Measurements from ENCODE around the gene ATN1.

DNA sequence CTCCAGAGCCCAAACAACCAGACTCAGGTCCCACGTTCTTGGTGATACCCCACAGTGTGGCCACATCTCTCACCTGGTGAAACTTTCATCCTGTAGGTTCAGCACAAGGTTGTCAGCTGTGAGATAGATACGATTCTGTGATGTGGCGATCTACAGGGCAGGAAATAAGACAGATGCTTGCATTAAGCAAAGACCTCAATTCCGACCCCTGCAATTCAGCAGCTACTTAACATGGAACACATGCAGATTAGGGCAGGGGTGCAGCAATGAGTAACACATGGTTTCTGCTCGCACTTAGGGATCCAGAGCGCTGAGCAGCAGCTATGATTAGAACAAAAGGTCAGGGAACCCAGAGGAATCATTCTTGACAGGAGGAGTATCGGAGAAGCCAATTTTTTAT is 38.6 kb downstream of the ATN1 start:
- TF ChIP-seq, protein P1, sequence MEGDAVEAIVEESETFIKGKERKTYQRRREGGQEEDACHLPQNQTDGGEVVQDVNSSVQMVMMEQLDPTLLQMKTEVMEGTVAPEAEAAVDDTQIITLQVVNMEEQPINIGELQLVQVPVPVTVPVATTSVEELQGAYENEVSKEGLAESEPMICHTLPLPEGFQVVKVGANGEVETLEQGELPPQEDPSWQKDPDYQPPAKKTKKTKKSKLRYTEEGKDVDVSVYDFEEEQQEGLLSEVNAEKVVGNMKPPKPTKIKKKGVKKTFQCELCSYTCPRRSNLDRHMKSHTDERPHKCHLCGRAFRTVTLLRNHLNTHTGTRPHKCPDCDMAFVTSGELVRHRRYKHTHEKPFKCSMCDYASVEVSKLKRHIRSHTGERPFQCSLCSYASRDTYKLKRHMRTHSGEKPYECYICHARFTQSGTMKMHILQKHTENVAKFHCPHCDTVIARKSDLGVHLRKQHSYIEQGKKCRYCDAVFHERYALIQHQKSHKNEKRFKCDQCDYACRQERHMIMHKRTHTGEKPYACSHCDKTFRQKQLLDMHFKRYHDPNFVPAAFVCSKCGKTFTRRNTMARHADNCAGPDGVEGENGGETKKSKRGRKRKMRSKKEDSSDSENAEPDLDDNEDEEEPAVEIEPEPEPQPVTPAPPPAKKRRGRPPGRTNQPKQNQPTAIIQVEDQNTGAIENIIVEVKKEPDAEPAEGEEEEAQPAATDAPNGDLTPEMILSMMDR (IDR thresholded peaks at IDR 0.05; ENCODE audit: low read depth, low read length, missing input control), result no peak
- TF ChIP-seq NR2F2 (IDR thresholded peaks at IDR 0.05) (no peak), SP1 (IDR thresholded peaks at IDR 0.05) (no peak), RXRA (IDR thresholded peaks at IDR 0.05) (no peak), YY1 (IDR thresholded peaks at IDR 0.05) (no peak)
- TF ChIP-seq, protein P2, sequence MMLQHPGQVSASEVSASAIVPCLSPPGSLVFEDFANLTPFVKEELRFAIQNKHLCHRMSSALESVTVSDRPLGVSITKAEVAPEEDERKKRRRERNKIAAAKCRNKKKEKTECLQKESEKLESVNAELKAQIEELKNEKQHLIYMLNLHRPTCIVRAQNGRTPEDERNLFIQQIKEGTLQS (IDR thresholded peaks at IDR 0.05), result no peak
- TF ChIP-seq, protein P3, sequence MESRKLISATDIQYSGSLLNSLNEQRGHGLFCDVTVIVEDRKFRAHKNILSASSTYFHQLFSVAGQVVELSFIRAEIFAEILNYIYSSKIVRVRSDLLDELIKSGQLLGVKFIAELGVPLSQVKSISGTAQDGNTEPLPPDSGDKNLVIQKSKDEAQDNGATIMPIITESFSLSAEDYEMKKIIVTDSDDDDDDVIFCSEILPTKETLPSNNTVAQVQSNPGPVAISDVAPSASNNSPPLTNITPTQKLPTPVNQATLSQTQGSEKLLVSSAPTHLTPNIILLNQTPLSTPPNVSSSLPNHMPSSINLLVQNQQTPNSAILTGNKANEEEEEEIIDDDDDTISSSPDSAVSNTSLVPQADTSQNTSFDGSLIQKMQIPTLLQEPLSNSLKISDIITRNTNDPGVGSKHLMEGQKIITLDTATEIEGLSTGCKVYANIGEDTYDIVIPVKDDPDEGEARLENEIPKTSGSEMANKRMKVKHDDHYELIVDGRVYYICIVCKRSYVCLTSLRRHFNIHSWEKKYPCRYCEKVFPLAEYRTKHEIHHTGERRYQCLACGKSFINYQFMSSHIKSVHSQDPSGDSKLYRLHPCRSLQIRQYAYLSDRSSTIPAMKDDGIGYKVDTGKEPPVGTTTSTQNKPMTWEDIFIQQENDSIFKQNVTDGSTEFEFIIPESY (IDR thresholded peaks at IDR 0.05), result no peak
- TF ChIP-seq, protein P4, sequence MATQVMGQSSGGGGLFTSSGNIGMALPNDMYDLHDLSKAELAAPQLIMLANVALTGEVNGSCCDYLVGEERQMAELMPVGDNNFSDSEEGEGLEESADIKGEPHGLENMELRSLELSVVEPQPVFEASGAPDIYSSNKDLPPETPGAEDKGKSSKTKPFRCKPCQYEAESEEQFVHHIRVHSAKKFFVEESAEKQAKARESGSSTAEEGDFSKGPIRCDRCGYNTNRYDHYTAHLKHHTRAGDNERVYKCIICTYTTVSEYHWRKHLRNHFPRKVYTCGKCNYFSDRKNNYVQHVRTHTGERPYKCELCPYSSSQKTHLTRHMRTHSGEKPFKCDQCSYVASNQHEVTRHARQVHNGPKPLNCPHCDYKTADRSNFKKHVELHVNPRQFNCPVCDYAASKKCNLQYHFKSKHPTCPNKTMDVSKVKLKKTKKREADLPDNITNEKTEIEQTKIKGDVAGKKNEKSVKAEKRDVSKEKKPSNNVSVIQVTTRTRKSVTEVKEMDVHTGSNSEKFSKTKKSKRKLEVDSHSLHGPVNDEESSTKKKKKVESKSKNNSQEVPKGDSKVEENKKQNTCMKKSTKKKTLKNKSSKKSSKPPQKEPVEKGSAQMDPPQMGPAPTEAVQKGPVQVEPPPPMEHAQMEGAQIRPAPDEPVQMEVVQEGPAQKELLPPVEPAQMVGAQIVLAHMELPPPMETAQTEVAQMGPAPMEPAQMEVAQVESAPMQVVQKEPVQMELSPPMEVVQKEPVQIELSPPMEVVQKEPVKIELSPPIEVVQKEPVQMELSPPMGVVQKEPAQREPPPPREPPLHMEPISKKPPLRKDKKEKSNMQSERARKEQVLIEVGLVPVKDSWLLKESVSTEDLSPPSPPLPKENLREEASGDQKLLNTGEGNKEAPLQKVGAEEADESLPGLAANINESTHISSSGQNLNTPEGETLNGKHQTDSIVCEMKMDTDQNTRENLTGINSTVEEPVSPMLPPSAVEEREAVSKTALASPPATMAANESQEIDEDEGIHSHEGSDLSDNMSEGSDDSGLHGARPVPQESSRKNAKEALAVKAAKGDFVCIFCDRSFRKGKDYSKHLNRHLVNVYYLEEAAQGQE (IDR thresholded peaks at IDR 0.05), result no peak
- TF ChIP-seq, protein P5, sequence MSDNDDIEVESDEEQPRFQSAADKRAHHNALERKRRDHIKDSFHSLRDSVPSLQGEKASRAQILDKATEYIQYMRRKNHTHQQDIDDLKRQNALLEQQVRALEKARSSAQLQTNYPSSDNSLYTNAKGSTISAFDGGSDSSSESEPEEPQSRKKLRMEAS (IDR thresholded peaks at IDR 0.05), result no peak
